T-helper 2 cell treated with Interferon-gamma antibody and Interleukin-4, amounts not matched to agents 5 μg/mL and 100 μg/mL, for 36 hours (primary cell): ENCODE results near the gene HAUS3.

Source experiments
- DNase-seq: peaks from one replicate; pipeline ENCODE4 v3.0.0; 2021; ENCODE audit warnings: low spot score
- H3K27ac Mint-ChIP-seq: one replicate; pipeline ENCODE4 v1.8.0; 2021; ENCODE audit warnings: mild to moderate bottlenecking, mixed read lengths
- H3K27me3 Mint-ChIP-seq: one replicate; pipeline ENCODE4 v1.8.0; 2021; ENCODE audit warnings: low read depth, mixed read lengths
- H3K36me3 Mint-ChIP-seq: one replicate; pipeline ENCODE4 v1.8.0; 2021; ENCODE audit warnings: low read depth, mixed read lengths
- H3K4me1 Mint-ChIP-seq: one replicate; pipeline ENCODE4 v1.8.0; 2021; ENCODE audit warnings: low read depth, mixed read lengths
- H3K4me3 Mint-ChIP-seq: one replicate; pipeline ENCODE4 v1.8.0; 2022; ENCODE audit warnings: mild to moderate bottlenecking, moderate library complexity, mixed read lengths
- H3K9me3 Mint-ChIP-seq: one replicate; pipeline ENCODE4 v1.8.0; 2021; ENCODE audit warnings: mixed read lengths

Gene HAUS3

DNA sequence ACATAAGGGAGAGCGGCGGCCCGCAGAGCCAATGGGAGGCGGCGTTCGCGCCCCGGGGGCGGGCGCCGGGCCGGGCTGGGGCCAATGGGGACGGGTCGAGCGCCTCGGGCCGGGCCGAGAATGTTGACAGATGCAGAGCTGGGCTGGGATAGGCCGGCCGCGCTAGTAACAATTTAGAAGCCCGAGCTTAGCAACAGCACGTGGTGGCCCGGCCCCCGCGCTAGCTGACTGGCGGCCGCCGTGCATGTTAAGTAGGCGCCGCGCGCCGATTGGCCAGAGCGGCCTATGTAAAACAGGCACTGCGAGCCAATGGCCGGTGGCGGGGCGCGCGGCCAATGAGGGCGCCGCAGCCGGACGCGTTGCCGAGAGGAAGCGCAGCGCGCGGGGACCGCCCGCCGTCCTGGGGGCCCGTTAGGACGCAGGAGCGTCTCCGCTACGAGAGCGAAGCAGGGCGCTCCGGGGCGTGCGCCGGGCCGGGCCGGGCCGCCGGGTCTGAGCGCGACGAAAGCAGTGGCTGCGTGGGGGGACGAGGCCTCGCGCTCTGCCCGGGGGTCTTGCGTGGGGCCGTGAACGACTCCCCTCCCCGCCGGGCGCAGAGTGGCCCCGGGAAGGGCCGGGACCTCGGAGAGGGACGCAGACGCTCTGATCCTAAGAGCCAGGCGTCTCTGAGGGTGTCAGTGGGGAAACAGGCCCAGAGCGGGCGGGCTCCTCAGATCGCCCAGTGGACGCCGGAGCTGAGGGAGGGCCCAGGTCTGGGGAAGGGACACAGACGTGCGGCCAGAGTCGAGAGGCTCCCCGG is 20.4 kb upstream of the HAUS3 start:
- Mint-ChIP-seq H3K27me3 (no peaks in the 10 kb centered on the region), H3K27ac (peak overlapping the region; percentile 86), H3K9me3 (no peaks in the 10 kb centered on the region), H3K4me3 (peak overlapping the region; percentile 67), H3K4me1 (no peaks in the 10 kb centered on the region), H3K36me3 (no peaks in the 10 kb centered on the region)
- DNase-seq: peak; percentile 99

DNA sequence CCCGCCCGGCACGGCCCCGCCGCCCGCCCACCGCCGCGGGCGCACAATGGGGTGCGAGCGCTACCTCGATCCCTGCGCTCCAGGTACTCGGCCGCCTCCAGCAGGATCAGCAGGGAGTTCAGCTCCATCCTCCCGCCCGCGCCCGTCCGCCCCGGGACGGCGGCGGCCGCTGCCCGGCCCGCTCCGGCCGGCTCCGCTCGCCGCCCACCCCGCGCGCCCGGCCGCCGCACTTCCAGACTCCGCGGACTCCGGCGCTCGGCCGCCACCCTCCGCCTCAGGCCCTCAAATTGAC is 19.9 kb upstream of the HAUS3 start, which contains the start of gene MXD4:
TSS of gene MXD4 (minus strand) at position 257 of the 292 bp plus-strand sequence. CDS start at position 128, 129 bp downstream.
- peak within 1 kb of the TSS; percentile 67 for H3K4me3 Mint-ChIP-seq
- H3K4me1 Mint-ChIP-seq: no peaks in the 10 kb centered on the region
- H3K27ac Mint-ChIP-seq: peak within 1 kb of the TSS; percentile 86
- peak; percentile 23 for DNase-seq
- H3K9me3 Mint-ChIP-seq: no peaks in the 10 kb centered on the region
- no peaks in the 10 kb centered on the region for H3K27me3 Mint-ChIP-seq
- H3K36me3 Mint-ChIP-seq: no peaks in the 10 kb centered on the region

DNA sequence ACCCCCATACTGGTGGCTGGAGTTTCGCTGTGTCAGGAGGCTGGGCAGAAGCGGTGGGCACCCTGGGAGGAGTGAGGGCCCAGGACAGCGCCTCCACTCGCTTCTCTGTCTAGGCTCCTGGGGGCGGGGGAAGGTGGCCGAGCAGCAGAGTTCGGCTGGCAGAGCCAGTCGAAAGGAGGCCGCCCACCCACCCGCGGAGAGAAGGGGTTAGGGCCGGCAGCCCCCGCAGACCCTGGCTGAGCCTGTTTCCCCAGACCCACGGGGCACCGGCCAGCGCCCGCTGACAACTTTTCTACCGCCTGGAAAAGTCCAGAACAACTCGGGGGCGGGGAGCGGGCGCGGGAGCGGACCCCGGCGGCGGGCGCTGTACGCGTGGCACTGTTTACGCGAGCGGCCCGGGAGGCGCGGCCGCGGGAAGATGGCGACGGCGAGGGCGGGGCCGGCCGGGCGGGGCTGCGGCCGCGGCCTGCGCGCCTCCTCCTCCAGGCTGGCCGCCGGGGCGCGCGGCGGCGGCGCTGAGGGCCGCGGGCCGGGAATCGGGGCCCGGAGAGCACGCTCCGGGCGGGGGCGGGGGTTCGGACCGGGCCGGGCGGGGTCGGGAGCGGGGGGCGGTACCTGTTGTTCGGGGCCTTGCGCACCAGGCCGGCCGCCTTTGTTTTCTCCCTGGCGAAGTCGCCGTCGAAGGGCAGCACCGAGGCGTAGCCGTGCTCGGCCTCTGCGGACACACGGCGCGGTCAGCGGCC is 19.4 kb upstream of the HAUS3 start:
- DNase-seq: peak; percentile 72
- H3K36me3 Mint-ChIP-seq: no peaks in the 10 kb centered on the region
- no peaks in the 10 kb centered on the region for H3K27me3 Mint-ChIP-seq
- peak overlapping the region; percentile 49 for H3K27ac Mint-ChIP-seq
- H3K4me1 Mint-ChIP-seq: no peaks in the 10 kb centered on the region
- no peaks in the 10 kb centered on the region for H3K9me3 Mint-ChIP-seq
- peak overlapping the region; percentile 60 for H3K4me3 Mint-ChIP-seq

DNA sequence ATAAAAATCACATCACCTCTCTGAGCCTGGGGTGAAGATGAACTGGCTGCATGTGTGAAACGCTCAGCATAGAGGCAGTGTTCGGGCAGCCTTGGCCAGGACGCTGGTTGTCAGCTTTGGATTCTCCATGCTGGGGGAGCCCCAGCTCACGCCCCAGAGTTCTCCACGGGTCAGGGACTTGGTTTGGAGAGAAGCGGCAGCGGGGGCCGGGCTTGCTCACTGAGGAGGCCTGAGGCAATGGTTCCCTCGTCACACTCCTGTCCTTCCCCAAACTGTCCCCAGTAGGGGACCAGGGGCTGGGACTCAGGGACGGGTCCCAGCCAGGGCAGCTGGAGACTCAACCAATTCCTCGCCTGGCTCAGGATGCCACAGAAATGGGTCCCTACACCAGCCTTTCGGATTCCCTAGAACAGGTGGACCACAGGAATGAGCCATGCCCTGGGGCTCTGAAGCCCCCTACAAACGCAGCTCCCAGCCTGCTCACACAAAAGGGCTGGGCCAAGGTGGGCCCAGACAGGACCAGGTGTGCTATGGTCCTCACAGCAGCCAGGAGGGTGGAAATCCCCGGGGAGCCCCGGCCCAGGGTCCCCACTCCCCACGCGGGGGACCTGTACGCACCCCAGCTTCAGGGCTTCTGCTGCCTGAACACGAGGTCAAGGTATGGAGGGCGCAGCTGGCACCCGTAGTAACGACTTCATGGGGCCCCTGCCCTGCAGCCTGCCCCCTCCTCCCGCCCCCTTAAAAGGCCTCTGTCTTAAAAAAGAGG is 18.6 kb upstream of the HAUS3 start:
- Mint-ChIP-seq H3K4me1 (no peaks in the 10 kb centered on the region), H3K27ac (peak overlapping the region; percentile 49)

DNA sequence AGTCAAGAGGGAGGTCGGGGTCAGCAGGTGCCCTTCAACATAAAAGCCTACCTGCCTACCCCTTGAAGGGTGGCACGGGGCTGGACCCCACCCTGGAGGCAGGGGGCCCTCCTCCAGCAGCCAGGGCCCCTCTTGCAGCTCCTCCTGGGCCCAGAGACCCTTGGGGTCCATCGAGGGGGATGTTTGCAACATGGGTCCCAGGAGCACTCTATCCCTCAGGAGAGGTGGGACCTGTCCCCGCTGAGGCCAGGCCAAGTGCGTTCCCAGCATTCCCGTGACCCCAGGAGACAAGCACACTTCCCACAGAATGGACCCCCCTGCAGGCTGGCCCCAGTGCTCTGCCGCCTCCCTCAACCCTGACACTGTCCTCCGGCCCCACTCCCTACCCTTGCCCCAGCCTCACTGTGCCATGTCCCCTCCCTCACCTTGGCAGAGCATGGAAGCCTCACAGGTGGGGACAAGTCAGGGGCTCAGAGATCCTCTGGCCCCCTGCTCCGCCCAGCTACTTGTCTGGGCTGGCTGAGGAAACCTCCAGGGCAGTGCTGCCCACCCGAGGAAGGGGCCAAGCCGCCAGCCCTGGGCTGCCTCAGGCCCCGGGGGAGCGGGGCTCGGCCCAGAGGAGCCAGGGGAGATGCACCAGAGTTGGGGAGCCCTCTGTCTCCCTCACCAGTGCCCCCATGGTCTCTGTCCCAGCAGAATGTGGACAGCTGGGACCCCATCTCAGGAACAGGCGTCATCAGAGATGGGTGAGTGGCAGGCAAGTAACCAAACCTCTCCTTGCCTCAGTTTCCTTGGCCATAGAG is 17.8 kb upstream of the HAUS3 start:
- H3K4me1 Mint-ChIP-seq: no peaks in the 10 kb centered on the region
- no peaks in the 10 kb centered on the region for H3K27me3 Mint-ChIP-seq
- H3K27ac Mint-ChIP-seq: no peak overlapping the region
- no peak for DNase-seq
- no peaks in the 10 kb centered on the region for H3K36me3 Mint-ChIP-seq
- H3K9me3 Mint-ChIP-seq: no peaks in the 10 kb centered on the region
- H3K4me3 Mint-ChIP-seq: peak overlapping the region; percentile 21

More for the DNA sequence above, 18.6 kb upstream of the HAUS3 start:
- Mint-ChIP-seq H3K36me3 (no peaks in the 10 kb centered on the region), H3K27me3 (no peaks in the 10 kb centered on the region), H3K4me3 (peak overlapping the region; percentile 60), H3K9me3 (no peaks in the 10 kb centered on the region)
- DNase-seq: no peak

DNA sequence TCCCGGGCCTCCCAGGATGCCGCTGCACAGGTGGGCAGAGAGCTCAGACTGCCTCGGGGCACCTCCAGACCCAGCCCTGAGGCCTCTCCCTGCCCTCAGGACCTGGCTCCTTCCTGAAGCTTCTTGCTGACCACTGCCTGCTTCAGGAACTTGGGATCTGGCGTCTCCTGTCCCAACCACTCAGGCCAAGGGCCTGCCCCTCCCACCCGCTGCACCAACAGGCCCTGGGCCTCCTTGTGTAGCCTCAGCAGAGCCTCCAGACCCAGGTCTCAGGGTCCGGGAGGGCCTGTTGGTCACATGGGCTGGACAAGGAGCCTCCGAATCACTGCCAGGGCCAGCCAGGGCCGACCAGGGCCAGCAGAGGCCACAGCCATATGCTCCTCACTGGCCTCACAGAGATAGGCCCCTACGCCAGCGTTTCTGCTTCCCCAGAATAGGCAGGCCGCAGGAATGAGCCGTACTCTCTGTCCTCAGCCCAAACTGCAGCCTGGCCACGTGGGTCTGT is 17.2 kb upstream of the HAUS3 start:
- Mint-ChIP-seq H3K36me3 (no peaks in the 10 kb centered on the region), H3K4me1 (no peaks in the 10 kb centered on the region), H3K4me3 (no peak overlapping the region), H3K9me3 (no peaks in the 10 kb centered on the region), H3K27ac (no peak overlapping the region), H3K27me3 (no peaks in the 10 kb centered on the region)
- no peak for DNase-seq

DNA sequence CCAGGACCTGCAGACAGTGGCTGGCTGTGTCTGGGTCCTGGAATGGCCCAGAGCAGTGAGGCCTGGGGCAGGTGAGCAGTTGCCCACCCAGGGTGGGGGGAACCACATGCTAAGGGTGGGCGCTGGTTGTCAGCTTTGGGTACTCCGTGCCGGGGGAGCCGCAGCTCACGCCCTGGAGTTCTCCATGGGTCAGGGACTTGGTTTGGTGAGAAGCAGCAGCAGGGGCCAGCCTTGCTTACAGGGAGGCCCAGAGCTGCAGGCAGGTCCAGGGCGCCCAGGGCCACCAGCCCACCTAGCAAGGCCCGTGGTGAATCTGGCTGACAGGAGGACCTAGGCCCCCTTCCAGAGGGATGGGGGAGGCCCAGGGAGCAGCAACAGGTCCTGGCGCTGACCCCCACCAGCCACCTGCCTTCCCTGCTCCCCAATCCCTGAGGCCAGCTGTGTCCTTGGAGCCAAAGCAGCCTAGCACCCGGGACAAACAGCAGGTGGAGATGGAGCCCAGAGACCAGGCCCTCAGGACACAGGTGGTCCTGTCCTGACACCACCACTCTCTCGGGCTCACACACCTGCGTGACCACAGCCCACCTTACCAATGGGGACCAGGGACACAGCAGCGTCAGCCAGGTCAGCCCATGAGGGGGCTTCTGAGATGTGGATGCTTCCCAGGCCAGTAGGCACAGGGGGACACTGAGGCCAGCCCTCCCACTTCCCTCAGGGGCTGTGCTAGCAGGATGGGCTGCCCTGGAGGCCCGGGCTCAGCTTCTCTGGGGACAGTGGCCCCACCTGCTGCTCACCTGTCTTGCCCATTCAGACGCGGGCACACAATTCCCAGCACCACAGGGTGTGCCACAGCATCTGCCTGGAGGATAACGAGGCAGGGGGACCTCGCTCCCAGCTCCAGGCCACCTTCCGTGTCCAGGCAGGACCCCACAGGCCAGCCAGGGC is 16.4 kb upstream of the HAUS3 start:
- Mint-ChIP-seq H3K27ac (no peak overlapping the region), H3K4me3 (no peak overlapping the region)
- DNase-seq: no peak

DNA sequence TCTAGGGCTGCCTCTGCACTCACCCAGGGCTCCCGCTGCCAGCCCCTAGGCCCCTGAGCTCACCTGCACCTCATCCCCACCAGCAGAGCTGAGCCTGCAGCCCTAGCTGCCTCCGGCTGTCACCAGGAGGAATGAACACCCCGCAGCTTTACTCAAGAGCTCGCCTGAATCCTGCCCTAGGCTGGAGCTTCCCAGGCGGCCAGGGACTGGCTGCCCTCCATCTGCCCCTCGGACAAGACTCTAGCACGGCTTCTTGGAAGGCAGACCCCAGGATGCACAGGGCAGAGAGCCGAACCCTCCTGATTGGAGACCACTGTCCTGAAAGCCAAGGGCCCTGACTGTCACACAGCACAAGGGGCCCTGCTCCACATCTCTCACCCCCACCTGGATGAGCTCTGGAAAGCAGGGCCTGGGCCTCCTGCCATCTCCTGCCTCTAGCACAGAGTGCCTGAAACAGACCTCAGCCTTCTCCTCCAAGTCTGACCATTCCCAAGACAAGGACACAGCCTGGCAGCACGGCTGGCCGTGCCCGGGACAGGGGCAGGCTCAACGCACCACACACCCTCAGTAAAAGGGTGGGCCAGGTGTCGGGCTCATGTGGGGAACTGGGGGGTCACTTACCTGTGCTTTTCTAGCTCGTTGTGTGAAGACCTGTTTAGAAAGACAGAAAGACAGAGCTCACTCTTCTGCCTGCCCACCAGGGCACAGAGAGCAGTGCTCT is 15.6 kb upstream of the HAUS3 start:
- no peak overlapping the region for H3K27ac Mint-ChIP-seq
- H3K36me3 Mint-ChIP-seq: no peaks in the 10 kb centered on the region
- DNase-seq: no peak
- no peaks in the 10 kb centered on the region for H3K27me3 Mint-ChIP-seq
- H3K4me1 Mint-ChIP-seq: no peaks in the 10 kb centered on the region
- H3K9me3 Mint-ChIP-seq: no peaks in the 10 kb centered on the region
- no peak overlapping the region for H3K4me3 Mint-ChIP-seq

More for the DNA sequence above, 16.4 kb upstream of the HAUS3 start:
- H3K27me3 Mint-ChIP-seq: no peaks in the 10 kb centered on the region
- H3K36me3 Mint-ChIP-seq: no peaks in the 10 kb centered on the region
- H3K4me1 Mint-ChIP-seq: no peaks in the 10 kb centered on the region
- no peaks in the 10 kb centered on the region for H3K9me3 Mint-ChIP-seq

DNA sequence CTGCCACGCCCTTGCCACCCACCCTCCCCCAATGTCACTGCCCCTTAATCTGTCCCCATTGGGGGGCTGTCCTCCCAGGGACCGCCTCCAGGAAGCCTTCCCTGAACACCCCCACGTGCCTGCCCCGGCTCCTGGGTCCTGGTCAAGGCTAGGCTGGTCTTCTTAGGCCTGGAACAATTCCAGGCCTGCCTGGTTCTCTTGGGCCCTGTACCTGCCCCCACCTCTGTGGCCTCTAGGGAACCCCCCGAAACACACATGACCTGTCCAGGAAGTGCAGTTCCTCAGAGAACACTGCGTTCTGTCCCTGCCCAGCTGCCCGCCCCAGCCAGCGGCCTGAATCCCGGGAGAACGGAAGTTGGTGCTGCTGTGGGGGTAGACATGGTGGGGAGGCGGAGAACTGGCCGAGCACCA is 14.9 kb upstream of the HAUS3 start:
- Mint-ChIP-seq H3K4me1 (no peaks in the 10 kb centered on the region), H3K4me3 (no peak overlapping the region), H3K27me3 (no peaks in the 10 kb centered on the region), H3K27ac (no peak overlapping the region), H3K9me3 (no peaks in the 10 kb centered on the region), H3K36me3 (no peaks in the 10 kb centered on the region)
- no peak for DNase-seq

DNA sequence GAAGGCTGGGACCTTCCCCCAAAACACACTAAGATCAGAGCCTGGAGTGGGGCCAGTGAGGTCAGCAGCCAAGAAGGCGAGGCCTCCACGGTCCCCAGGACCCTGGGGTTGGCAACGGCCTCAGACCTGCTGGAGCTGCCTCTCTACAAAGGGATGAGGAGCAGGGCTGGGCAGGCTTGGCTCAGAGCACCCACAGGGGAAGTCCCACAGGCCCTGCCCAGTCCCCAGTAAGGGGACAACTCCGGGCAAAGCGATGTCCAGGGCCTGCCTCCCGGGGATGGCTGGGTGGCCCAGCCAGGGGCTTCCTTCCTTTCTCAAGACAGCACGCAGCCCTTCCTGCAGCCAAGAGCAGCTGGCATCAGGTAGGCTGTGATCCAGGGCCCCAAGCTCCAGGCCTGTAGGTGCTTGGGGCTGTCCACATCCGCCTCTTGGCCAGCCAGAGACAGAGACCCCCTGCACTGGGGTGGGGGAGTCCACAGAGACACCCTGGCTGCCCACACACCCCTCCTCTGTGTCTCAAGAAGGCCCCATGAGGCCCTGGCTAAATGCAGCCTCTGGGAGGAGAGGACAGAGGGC is 14.3 kb upstream of the HAUS3 start:
- no peak for DNase-seq
- no peaks in the 10 kb centered on the region for H3K9me3 Mint-ChIP-seq
- no peak overlapping the region for H3K4me3 Mint-ChIP-seq
- H3K27ac Mint-ChIP-seq: no peak overlapping the region
- H3K27me3 Mint-ChIP-seq: no peaks in the 10 kb centered on the region
- H3K4me1 Mint-ChIP-seq: no peaks in the 10 kb centered on the region
- no peaks in the 10 kb centered on the region for H3K36me3 Mint-ChIP-seq

DNA sequence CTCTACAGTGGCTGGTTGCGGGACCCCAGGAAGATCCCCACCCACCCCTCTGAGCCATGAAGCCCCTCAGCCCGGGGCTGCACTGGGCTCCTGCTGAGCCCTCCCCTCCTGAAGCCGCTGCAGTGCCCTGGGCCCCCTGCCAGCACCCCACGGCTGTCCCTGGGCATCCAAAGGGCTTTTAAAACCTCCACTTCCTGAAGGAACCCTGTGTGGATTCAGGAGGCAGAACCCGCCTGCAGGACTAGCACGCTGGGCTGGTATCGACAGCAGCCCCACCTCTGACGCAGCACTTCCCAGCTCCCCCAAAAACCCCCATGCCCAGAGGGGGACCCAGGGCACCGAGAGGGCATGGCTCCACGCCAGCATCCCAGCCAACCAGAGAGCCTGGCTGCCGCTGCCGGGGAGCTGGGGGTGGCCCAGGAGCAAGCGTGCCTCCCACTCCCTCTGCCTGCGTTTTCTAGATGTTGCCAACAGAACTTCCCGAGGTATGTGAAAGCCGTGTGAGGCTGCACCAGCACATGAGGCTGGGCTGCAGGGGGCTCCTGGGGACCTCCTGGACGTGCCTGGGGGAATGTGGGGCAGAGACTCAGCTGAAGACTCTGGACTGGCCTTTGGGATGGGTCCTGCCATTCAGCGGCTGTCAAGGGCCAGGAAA is 13.7 kb upstream of the HAUS3 start:
- H3K36me3 Mint-ChIP-seq: no peaks in the 10 kb centered on the region
- H3K27ac Mint-ChIP-seq: no peak overlapping the region
- DNase-seq: no peak
- H3K4me3 Mint-ChIP-seq: no peak overlapping the region
- H3K27me3 Mint-ChIP-seq: no peaks in the 10 kb centered on the region
- H3K4me1 Mint-ChIP-seq: no peaks in the 10 kb centered on the region
- H3K9me3 Mint-ChIP-seq: no peaks in the 10 kb centered on the region
